ENCODE measurements around the gene EZH2.

EZH2 gene

DNA sequence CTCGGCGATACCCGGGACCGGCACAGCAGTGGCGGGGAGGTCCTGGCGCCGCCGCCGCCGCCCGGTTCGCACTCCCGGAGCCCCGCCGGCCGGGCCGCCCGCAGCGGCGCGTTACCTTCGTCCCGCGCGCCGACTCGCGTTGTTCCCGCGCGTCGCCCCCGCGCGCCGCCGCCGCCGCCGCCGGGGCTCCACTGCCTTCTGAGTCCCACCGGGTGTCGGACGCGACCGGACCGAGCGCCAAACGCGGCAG, at the start of gene EZH2:
Gene EZH2, minus strand, starts transcription at position 243 of the 250 bp plus-strand sequence. CDS start 36,993 bp downstream, outside the sequence.
- DNase-seq = no peak

DNA sequence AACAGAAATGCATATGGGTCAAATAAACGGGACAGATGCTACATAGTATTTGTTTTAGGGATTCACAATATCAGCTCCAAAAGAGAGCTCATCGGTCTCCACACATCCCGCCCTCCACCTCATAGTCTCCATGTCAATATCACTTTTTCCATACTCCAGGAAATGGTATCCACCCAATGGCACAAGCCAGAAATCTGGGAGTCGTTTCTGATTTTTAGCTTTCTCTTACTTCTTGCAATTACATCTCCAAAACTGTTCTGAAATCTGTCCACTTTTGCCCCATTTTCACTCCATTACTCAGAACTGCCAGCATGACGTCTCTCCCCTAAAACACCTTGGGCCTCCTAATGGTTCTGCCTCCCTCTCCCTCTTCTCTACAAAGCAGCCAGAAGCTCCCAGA, 47.4 kb upstream of the EZH2 start:
- DNase-seq = no peak

DNA sequence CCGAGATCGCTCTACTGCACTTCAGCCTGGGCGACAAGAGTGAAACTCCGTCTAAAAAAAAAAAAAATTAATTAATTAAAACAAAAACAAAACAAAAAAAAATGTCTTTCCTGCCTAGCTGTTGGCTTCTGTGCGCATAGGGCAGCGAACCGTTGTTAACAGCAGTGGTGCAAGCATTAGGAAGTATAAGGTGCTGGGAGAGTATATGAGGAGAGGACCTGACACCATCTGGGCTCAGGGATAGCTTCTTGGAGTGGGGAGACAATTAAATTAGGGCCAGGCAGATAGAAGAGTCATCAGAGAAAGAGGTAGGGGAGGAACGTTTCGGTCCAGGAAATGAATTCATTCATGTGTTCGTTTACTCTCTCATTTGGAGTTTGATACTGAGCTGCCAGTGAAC, 46.2 kb upstream of the EZH2 start:
- DNase-seq = no peak

DNA sequence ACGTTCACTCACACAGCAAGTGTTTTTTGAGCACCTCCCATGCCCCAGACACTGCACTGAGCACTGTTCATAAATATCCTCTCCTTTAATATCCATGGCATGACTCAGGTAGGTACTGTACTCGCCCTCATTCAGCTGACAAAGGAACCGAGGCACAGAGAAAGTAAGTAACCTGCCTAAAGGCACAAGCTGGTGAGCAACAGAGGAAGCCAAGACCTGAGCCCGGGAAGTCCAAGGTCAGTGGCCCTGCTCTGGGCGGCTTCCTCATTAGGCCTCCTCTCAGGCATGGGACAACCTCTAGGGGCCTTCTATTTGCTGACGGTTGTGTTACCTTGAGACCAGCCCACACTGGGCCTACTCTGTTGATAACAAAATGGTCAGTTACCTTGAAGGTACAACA, 45.1 kb upstream of the EZH2 start:
- no peak for DNase-seq

DNA sequence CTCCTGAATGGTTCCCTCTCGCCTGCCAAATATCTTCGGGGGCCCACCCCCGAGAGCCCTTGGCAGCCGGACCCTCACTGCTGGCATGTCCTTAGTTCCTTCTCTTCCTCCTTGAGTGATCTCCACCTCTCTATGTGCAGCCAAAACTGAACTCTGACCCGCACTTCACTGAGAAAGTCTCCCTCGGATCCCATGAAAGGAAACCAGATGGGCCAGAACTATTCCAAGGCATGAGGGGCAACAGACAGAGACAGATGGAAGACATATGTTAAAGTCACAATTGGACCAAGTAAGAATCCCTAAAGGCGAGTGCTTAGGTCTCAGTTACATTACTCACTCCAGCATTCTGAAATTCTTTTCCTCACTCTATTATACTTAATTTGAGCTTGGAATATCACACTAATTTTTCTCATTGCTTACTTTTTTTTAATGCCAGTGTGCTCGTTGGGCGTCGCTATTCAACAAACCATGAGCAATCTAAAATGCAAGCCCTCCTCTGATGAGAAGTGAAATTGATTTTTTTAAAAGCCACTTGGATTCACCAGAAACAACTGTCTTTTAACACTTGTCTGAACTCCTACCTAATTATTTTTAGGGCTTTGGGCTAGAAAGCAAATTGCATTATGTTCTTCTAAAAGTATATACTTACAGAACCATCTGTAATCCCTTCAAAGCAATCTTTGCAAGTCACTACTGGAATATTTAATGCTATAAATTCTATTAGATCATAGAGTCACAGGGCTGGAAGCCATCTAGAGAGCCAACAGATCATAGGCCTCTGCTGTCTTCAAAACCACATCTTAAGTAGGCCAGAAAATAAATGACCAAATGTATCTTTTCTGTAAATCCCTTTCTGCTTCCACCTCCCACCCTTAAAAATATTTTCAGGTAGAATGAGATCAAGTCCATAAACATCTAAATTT, 43.3 kb upstream of the EZH2 start:
- no peak for DNase-seq

DNA sequence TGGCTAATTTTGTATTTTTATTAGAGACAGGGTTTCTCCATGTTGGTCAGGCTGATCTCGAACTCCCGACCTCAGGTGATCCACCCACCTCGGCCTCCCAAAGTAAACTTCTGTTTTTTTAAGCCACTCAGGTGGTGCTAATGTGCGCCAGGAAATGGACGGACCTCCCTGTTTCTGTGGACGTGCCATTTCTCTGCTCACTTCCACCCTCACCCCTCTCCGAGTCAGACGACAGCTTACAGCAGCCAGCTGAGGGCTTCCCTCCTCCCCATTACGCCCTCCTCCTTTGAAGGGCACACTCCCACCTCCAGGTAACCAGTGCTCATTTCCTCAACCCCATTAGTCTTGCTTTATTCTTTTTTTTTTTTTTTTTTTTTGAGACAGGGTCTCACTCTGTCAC, 41.7 kb upstream of the EZH2 start:
- DNase-seq = no peak

DNA sequence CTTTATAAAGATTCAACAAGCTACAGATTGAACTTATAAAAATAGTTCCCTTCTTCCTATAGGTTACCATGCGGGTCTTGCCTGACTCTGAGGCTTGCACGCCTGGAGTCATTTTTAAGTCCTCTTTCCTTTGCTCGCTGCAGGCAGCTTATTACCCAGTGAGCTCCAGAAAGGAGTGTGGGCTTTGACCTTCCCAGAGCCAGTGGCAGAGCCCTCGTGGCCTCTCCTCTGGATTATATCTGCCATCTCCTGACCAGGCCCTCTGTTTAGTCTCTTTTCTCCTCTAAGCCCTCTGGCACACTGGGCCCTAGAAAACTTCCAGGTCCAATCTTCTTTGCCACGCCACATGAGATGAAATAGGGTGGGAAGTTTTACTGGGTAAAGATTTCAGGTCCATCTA, 39.9 kb upstream of the EZH2 start:
- no peak for DNase-seq

DNA sequence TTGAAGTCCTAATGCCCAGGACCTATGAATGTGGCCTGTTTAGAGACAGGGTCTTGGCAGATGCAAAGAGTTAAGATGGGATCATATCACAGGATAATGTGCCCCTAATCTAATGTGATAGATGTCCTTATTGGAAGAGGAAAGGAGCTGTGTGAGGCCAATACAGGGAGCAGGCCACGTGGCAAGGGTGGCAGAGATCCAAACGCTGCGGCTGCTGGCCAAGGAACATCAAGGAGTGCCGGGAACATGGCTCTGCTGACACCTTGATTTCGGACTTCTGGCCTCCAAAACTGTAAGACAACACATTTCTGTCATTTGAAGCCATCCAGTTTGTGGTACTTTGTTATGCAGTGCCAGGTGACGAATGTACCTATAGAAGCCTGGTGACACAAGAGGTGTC, 37.7 kb upstream of the EZH2 start:
- no peak for DNase-seq

DNA sequence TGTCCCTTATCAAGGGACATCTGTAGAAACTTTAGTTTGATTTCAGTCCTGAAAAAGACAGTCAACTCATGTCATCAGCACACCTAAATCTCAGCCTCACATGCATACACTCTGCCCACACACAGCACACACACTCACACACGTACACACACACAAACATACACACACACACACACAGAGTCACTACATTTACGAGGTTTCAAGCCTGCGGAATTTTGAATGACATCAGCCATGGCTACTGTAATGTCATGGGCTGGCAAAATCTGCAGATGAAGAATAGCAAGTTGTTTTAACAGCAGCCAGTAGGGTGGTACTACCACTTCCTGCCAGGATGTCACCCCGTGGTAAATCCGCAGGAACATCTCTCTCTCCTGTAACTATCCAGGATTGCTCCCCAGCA, 37.1 kb upstream of the EZH2 start:
- DNase-seq = no peak

DNA sequence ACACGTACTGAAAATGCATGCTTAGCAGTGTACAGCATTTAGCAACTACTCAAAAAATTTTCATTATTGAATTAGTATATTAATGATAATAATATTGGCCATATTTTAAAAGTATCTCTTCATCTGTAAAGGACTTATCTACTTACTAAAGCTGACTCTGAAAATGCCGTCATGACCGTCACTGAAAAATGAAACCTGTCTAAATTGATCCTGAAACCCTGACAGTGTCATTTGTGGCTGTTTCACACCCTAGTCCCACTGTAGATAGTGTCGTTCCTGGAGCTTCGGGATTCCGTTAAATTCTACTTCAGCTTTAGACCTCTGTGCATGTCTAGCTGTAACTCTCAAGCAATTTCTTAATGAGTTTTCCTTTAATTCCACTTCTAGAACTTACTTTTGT, 35.8 kb upstream of the EZH2 start:
- DNase-seq = no peak

DNA sequence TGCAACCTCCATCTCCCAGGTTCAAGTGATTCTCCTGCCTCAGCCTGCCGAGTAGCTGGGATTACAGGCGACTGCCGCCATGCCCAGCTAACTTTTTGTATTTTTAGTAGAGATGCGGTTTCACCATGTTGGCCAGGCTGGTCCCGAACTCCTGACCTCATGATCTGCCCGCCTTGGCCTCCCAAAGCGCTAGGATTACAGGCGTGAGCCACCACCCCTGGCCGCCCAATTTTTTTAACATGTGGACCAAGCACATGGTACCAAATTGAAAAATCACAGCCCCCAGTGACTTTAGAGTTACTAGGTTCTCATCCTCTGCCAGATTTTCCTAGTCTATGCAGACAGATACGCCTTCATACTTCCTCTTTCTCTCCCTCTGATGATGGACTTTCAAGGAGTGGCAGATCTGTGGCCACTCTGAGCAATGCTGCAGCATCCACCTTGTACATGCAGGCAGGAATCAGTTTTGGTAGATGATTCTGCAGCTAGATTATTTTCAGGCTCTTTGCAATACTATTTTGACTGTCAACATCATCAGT, 34.0 kb upstream of the EZH2 start:
- no peak for DNase-seq

DNA sequence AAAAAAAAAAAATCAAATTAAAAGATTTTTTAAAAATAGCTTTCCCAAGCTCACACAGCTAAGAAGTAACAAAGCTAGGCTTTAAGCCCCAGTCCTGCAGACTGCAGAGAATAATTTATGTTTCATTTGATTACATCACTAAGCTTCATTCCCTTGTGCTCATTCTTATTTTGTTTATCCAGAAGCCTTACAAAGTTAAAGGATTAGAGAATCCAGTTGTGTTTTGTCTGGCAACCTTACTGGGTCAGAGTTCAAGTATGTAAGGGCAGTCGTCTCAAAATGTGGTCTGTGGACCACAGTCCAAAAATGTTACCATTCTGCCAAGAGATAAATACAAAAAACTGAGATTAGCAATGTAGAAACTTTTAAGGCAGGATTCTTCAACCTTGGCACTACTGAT, 32.1 kb upstream of the EZH2 start:
- no peak for DNase-seq

DNA sequence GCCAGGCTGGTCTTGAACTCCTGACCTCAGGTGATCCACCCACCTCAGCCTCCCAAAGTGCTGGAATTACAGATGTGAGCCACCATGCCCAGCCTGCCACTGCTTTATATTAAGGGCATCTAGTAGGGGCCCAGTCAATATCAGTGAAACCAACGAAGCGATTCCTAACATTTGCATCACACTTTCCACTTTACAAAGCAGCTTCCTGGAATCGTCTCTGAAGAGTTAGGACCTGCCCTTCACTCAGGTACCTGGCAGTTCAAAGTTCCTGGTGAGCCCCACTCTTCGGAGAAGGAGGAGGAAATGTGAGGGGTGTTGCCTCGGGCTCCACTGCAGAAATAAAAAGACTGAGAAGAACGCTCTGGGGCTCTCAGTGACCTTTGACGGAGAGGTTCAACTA, 31.1 kb upstream of the EZH2 start:
- no peak for DNase-seq

DNA sequence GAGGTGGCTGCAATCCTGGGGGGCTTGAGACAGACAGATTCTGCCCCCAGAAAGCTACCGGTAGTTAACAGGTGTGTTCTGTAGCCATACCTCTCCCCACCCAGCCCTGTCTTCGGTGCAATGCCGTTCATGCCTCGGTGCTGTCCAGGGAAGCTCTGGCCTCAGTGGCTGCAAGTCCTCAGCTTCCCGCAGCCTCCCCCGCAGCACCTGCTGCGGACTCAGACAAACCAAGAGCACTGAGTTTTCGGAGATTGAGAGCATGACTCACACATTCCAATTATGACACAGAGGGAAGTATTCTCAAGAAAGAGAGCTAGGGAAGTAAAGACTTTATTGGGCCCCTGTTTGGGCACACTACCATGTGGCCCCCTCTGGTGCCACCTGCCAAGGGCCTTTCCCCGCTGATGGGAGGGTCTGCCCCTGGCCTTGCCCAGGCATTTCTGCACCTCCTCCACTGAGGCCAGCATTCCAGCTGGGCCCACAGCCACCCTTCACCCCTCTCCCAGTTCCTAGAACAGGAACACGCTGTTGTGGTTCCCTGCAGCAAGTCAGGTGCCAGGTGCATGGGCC, 30.2 kb upstream of the EZH2 start:
- DNase-seq = no peak

DNA sequence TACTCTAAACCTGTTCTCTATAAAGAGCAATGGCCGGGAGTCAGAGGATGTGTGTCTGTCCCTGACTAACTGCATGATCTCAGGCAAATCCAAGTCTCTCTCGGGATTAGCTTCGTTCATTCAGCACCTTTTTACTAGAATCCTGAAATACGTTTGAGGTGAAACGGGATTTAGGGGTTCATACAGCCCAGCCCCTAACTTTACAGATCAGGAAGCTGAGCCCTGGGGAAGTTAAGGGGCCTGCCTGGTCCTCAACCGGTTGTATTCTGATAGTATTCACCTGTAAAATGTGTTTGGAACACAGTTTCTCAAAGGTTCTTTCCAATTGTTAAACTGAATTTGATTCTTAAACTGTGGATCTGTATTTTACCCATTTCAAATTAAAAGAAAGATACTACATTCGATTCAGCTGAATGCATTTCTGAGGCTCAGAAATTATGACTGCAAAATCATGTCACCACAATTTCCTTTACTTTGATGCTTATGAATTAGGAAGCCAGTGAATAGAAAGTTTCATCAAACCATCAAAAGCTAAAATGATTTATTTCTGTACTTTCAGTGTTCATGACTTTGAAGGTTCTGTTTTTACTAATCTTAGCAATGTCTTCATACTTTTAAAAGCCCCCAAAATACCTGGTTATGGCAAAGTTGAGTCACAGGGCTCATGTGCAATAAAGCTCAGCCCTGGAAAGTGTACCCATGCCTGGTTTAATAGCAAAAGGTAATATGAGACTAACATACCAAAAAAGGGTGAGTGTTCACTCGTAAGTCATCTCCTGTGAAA, 28.9 kb upstream of the EZH2 start:
- DNase-seq = no peak

DNA sequence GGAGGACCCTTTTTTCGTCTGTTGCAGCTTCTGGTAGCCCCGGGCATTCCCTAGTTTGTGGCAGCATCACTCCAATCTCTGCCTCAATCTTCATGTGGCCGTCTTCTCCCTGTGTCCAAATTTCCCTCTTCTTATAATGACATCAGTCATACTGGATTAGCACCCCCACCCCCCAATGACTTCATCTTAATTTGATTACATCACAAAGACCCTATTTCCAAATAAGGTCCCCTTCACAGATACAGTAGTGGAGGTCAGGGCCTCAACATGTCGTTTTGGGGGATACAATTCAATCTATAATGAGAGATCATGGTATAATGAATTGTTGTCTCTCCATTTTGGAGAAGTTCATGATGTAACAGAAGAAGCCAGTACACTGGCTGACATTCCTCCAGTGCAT, 28.1 kb upstream of the EZH2 start:
- no peak for DNase-seq

DNA sequence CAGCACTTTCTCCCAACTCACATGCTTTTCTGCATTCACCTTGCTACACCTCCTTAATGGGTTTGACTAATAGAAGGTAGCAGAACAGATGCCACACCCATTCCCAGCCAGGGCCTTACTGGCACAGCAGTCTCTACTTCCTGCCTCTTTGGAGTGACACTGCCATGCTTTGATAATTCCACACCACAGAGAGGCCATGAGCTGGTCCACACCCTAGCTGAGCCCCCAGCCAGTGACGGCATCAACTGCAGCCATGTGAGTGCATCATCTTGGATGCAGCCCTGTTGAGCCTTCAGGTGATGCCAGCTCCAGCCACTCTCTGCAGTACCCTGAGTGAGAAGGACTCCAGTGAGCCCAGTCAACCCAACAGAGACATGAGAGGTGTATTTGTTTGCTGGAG, 27.5 kb upstream of the EZH2 start:
- DNase-seq = no peak

DNA sequence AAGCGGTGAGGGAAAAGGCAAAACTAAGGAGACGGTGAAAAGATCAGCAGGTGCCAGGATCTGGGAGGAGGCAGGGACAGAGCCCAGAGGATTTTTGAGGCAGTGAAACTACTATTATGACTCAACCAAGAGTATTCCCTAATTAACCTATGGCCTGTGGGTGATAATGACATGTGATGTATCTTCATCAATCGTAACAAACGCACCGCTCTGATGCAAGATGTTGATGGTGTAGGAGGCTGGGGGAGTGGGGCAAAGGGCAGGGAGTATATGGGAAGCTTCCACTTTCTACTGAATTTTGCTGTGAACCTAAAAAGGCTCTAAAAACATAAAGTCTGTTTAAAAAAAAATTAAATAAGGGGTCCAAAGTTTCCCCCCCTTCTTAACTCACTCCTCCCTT, 25.5 kb upstream of the EZH2 start:
- no peak for DNase-seq

DNA sequence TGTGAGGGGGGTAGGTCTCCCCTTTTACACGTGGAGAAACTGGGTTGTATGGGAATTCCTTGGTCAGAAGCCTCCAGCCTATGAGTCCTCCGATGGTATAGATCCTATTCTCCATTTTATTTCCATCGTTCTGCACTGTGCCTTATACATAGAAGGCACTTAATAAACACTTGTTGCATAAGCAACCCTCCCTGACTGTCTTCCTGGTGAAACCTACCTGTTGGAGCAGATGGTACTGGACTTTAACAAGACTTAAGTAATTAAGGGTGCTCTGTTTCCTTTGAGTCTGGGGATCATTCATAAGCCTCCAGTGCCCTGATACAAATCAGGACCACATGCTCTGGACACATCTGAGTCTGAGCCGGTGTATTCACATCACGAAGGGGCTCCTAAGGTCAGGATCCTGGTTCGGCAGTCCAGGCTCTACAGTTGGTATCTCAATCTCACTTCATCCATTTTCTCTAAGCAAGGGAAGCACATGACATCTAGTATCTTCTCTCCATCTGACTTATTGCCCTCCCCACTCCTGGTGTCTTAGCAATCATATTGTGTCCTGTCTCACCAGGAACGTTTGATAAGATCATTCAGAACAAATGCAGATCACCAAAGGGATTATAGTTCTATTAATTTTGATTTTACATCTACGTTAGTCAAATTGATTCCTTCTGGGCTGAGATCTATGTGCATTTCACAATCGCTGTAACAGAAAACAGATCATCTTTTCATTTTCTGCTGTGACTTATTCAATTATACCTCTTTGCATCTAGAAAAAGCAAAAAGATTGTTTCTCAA, 22.8 kb upstream of the EZH2 start:
- no peak for DNase-seq

DNA sequence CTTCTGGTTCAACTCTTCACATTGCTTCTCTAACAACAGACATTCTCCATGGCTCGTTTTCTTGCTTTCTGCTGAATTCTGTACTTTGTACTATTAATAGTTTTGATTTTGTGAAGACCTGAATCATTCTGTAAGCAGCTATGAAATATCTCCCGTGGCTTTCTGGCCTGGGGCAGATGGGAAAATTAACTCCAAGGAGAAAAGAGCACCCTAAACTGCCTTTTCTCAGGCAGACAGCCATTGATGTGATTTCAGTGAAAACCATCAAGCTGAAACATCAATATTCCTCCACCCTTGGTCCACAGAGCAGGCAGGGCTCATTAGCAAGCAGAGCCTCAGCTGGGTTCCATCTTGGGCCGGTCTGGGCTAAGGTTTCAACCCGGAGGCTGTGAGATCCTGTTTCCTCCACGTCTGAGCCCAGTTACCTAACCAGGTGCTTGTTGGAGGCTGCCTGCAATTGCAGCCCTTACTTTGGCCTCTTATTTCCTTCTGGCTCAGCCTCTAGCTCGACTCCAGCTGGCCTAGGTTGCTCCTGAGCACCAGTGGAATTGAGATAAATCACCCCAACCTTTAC, 21.1 kb upstream of the EZH2 start:
- no peak for DNase-seq

DNA sequence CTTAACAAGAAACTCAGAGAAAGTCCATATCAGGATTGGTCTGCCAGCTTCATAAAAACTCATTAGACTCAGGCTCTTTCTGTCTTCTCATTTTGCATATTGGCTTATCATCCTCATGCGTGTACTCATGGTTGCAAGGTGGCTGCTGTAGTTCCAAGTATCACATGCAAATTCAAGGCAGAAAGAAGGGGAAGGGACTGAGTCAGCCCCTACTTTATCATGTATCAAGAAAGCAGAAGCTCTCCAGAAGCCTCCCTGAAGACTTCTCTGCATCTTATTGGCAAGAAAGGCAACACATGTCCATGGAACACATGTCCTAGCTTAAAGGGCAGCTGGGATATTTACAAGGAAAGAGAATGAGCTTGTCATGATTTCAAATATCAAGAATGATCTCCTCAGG, 19.4 kb upstream of the EZH2 start:
- no peak for DNase-seq

DNA sequence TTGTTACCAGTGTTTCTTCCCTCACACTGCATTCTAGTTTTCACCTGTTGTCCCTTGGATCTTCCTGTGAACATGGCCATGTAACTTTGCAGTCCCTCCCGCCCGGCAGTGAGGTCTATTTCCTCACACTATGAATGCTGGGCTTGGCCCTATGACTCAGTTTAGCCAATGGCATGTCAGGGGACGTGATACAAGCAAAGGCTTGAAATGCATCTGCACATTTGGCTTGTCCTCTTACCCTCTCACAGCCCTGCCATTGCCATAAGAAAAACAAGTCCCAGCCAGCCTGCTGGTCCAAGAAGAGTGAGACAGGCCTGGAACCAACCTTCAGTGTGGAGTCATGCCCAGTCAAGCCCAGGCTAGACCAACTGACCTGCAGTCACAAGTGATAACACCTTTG, 17.1 kb upstream of the EZH2 start:
- no peak for DNase-seq
